Measurements from ENCODE around the gene TRIM33.

The TRIM33 gene

DNA sequence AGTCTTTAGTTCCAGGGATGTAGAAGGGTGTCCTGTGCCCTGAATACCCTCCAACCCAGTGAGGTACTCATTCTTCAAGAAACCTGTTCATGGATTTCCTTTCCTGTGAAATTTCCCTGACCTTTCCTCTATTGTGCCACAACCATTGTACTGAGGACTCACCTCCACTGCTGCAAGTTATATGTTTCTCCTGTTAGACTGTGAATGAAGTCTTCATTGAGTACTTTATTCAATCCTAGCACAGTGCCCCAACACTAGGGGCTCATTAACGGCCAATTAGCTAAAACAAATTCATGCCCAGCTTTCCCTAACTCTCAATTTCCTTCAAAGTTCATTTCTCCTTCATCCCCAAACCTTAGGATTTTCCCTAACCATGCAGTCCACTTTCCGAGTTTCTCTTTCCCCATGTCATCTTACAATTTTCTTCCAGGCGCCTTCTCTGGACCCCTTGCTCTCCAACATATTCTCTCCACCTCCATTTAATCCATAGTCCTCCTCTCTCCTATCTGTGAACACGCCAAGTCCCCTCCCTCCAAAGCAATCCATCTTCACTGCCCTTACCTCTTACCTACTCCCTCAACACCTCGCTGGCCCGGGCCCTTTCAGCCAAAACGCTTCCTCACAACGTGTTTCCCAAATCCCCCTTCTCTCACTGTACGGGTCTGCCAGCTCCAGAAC lies 1.3 kb downstream of the TRIM33 start:
- H3K36me3 ChIP-seq = peaks cover 17% of the 10 kb centered on the region
- H3K9me3 ChIP-seq = no peaks in the 10 kb centered on the region
- H3K27me3 ChIP-seq = no peaks in the 10 kb centered on the region; the same call in 1 of the 2 replicates
- TF ChIP-seq, protein P1, sequence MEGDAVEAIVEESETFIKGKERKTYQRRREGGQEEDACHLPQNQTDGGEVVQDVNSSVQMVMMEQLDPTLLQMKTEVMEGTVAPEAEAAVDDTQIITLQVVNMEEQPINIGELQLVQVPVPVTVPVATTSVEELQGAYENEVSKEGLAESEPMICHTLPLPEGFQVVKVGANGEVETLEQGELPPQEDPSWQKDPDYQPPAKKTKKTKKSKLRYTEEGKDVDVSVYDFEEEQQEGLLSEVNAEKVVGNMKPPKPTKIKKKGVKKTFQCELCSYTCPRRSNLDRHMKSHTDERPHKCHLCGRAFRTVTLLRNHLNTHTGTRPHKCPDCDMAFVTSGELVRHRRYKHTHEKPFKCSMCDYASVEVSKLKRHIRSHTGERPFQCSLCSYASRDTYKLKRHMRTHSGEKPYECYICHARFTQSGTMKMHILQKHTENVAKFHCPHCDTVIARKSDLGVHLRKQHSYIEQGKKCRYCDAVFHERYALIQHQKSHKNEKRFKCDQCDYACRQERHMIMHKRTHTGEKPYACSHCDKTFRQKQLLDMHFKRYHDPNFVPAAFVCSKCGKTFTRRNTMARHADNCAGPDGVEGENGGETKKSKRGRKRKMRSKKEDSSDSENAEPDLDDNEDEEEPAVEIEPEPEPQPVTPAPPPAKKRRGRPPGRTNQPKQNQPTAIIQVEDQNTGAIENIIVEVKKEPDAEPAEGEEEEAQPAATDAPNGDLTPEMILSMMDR (IDR thresholded peaks at IDR 0.05; ENCODE audit: low read depth, low read length) = no peak
- peaks cover 7% of the 10 kb centered on the region; the same call in 1 of the 2 replicates for H3K4me1 ChIP-seq
- DNase-seq = no peak
- peak overlapping the region; percentile 94 for H3K4me3 ChIP-seq (ENCODE audit: low read depth, low read length)

DNA sequence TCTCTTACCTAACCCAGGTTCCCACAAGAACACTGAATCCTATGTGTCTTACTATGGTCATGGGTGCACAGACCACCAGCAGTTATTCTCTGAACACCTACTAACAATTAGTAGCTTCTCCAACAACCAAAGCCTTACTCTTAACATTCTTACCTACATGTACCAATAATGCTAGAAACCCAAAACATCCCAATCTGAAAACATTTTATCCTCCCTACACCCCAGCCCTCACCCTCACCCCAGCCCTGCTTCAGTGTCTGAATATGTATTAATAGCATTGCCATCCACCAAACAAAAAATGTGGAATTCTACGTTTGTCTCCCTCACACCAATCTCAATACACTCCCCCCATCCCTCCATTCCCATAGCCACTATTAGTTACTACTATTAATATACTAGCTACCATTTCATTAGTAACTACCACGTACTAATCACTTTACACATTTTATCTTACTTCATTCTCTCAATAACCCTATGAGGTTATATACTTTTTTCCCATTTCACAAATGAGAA lies 2.6 kb downstream of the TRIM33 start:
- peak overlapping the region; percentile 94 for H3K4me3 ChIP-seq (ENCODE audit: low read depth, low read length)
- H3K9me3 ChIP-seq = no peaks in the 10 kb centered on the region
- peaks cover 7% of the 10 kb centered on the region; the same call in 1 of the 2 replicates for H3K4me1 ChIP-seq
- H3K27me3 ChIP-seq = no peaks in the 10 kb centered on the region
- TF ChIP-seq, protein P1 (IDR thresholded peaks at IDR 0.05; ENCODE audit: low read depth, low read length) = no peak
- no peak for DNase-seq
- H3K36me3 ChIP-seq = peaks cover 17% of the 10 kb centered on the region

DNA sequence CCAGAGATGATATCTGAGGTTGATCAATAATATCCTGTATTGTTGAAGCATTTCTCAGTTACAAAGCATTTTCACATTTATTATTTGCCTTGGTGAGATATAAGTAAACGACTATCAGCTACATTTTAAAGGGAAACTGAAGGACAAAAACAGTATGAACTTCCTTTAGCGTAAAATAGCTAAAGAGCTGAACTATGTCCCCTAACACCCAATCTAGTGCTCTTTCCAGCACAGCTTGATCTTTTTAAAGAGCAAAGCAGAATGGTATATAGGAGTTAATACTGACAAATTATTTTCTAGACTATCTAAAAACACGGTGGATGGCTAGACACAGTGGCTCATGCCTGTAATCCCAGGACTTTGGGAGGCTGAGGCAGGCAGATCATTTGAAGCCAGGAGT lies 3.5 kb downstream of the TRIM33 start:
- no peaks in the 10 kb centered on the region for H3K27me3 ChIP-seq

DNA sequence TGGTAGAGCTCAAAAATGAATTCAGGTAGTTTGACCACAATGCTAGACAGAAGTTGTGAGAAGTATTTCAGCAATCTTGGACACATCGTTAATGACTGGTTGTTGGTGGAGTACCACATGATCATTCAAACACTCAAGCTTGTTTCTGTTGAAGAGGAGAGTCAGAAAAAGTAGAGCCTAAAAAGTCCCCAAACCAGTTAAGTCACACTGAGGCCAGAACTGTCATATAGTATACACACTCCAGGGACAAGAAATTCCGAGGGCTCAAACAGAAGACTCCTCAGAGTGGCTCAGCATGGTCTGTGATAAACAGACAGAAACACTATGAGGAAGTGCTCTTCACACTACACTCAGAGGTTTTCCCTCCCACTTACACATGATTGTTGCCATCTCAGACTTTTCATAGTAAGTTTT lies 5.8 kb downstream of the TRIM33 start:
- Histone ChIP-seq H3K27me3 (no peaks in the 10 kb centered on the region), H3K4me1 (peaks cover 12% of the 10 kb centered on the region), H3K9me3 (no peaks in the 10 kb centered on the region), H3K4me3 (ENCODE audit: low read depth, low read length) (no peak overlapping the region), H3K36me3 (peaks cover 17% of the 10 kb centered on the region)
- TF ChIP-seq, protein P1 (IDR thresholded peaks at IDR 0.05; ENCODE audit: low read depth, low read length) = no peak
- DNase-seq = no peak

More for the DNA sequence above, 3.5 kb downstream of the TRIM33 start:
- no peak for DNase-seq
- Histone ChIP-seq H3K36me3 (peaks cover 17% of the 10 kb centered on the region), H3K9me3 (no peaks in the 10 kb centered on the region), H3K4me1 (peaks cover 7% of the 10 kb centered on the region; the same call in 1 of the 2 replicates), H3K4me3 (ENCODE audit: low read depth, low read length) (no peak overlapping the region)
- TF ChIP-seq, protein P1 (IDR thresholded peaks at IDR 0.05; ENCODE audit: low read depth, low read length) = no peak

DNA sequence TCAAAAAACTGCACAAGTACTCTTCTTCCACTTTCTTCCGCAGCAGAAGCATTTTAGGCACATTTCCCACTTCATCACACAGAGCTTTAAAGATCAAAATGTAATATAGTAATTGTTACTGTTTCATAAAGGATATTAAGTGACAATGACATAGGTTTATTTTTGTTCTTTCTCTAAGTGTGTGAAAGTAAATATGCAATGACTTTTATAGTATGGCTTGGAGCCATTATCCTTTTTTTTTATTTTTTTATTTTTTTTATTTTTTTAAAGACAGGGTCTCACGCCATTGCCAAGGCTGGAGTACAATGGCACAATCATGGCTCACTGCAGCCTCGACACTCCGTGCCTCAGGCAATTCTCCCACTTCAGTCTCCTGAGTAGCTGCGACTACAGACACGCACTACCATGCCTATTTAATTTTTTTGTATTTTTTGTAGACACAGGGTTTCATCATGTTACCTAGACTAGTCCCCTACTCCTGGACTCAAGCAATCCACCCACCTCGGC lies 7.0 kb downstream of the TRIM33 start:
- H3K4me3 ChIP-seq (ENCODE audit: low read depth, low read length) = no peak overlapping the region
- H3K36me3 ChIP-seq = peaks cover 17% of the 10 kb centered on the region
- H3K27me3 ChIP-seq = no peaks in the 10 kb centered on the region
- no peak for DNase-seq
- H3K9me3 ChIP-seq = no peaks in the 10 kb centered on the region
- H3K4me1 ChIP-seq = peaks cover 9% of the 10 kb centered on the region
- TF ChIP-seq, protein P1 (IDR thresholded peaks at IDR 0.05; ENCODE audit: low read depth, low read length) = no peak

DNA sequence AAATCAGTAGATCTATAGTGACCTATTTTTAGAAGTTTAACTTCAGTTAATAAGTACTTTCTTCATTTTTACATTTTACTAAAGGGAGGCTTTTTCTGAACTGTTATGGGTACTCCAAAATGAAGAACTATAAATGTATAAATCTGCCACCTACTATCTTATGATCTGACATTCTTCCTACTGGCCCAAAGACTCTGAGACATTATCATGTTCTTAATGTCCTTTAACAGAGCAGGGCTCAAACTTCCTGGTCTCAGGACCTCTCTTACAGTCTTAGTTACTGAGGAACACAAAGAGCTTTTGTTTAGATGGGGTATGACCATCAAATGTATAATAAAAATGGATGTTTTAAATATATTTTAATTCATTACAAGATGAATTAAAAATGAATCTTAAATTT lies 8.9 kb downstream of the TRIM33 start:
- Histone ChIP-seq H3K4me1 (peaks cover 5% of the 10 kb centered on the region), H3K36me3 (peaks cover 14% of the 10 kb centered on the region), H3K27me3 (no peaks in the 10 kb centered on the region), H3K4me3 (ENCODE audit: low read depth, low read length) (no peak overlapping the region), H3K9me3 (no peaks in the 10 kb centered on the region)
- DNase-seq = no peak
- TF ChIP-seq, protein P1 (IDR thresholded peaks at IDR 0.05; ENCODE audit: low read depth, low read length) = no peak

Data from BE2C (cell line).